HG02678 (cell line): Measurements from ENCODE around the gene ABI3.
"Not testable (repeated sequence)": the region's sequence is repeated elsewhere in the genome, so short reads cannot be mapped to it uniquely, and the experiment has no call there.

ENCODE experiments used
- ATAC-seq: cut with Tn5 transposase; IDR thresholded peaks from one replicate; pipeline ENCODE4 v1.9.1; 2021; ENCODE audit warnings: mild to moderate bottlenecking, moderate library complexity; ENCODE audit not compliant: unreplicated experiment

The ABI3 gene, protein sequence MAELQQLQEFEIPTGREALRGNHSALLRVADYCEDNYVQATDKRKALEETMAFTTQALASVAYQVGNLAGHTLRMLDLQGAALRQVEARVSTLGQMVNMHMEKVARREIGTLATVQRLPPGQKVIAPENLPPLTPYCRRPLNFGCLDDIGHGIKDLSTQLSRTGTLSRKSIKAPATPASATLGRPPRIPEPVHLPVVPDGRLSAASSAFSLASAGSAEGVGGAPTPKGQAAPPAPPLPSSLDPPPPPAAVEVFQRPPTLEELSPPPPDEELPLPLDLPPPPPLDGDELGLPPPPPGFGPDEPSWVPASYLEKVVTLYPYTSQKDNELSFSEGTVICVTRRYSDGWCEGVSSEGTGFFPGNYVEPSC

DNA sequence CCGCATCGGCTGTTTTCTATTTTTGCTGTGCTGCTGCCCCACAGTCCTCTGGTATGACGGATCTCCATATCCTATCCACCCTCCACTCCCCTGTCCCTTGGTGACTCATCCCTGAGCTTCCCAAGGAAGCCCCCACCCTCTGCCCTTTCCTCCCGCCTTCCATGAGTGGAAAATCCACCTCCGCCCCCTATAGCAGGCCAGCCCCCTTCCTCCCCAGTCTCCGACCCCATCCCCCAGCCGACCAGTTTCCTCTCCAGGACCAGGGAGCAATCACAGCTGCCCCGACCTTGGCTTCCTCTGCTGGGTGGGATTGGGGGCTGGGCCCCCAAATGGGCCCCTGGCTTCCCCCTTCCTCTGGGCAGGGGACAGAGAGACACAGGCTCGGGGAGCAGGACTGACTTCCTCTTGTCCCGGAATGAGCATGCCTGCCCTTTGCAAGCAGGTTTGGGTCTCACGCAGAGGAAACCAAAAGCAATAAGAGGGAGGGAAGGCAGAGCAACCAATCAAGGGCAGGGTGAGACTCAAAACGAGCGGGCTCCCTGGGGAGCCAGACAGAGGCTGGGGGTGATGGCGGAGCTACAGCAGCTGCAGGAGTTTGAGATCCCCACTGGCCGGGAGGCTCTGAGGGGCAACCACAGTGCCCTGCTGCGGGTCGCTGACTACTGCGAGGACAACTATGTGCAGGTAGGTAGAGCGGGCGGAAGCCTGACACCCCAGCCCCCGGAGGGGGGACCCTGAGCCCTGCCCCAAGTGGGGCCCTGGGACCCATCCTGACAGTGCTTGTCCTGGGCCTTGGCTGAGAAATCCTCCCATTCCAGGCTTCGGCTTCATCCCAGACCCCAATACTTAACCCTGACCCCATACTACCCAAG, at the start of gene ABI3, which contains the start of gene GNGT2:
Gene ABI3 (plus strand): TSS at position 550 of the 872 bp plus-strand sequence. CDS start 18 bp downstream, at position 568.
Gene GNGT2 (minus strand): TSS at position 417 of the 872 bp plus-strand sequence. CDS start 3,152 bp downstream, outside the sequence.
- peak; percentile 83 for ATAC-seq

GRCh38 chr17:49162866-49163265, 47.6 kb upstream of the ABI3 start:
- no peak for ATAC-seq

DNA sequence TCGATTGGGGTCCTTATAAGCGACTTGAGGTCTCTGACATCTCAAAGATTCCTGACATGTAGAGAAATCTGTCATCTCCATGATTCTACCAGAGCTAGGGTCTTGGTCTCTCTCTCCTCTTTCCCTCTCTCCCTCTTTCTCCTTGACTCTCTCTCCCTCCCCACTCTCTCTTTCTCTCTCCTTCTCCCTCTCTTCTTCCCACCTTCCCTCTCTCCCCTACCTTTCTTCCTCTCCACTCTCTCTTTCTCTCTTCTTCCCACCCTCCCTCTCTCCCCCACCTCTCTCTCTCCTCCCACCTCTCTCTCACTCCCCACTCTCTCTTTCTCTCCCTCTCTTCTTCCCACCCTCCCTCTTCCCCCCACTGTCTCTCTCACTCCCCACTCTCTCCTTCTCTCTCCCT, 45.4 kb upstream of the ABI3 start:
- ATAC-seq, result no peak

GRCh38 chr17:49168706-49169105, 41.8 kb upstream of the ABI3 start:
- no peak for ATAC-seq

DNA sequence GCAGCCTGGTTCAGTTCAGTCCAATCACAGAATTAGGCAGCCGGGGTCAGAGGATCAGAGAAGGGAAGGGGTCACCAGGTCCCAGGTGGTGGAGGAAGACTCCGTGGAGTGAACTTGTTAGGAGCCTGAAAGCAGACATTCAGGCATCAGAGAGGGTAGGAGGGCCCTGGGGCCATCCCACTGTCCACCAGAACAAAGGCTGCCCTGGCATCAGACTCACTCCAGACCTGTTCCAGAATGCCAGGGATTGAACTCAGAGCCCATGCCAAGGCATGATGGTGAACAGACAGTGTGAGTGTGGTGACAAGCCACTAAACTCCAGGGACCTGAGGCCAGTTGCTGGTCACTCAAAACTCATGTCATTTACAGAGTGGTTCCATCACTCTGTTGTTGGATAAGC, 40.3 kb upstream of the ABI3 start:
- no peak for ATAC-seq

GRCh38 chr17:49170711-49171110, 39.8 kb upstream of the ABI3 start:
- not testable (repeated sequence) for ATAC-seq

GRCh38 chr17:49175978-49176377, 34.5 kb upstream of the ABI3 start:
- not testable (repeated sequence) for ATAC-seq

DNA sequence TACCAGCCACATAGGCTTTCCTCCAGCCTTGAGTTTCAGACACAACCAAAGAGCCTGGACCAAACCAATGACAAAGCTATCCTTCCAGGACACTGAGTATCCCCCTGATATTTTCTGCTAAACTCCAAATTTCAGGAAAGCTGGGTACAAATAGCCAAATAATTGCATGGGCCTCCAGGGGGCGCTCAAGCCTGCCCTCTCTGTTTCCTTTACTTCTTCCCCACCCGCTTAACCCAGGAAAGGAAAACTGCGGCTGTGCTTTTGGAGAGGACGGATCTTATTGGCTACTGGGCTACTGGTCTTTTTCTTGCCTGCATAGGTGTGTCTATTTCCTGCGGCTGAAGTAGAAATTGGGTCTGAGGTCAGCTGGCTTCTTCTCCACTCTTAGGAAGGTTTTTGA, 30.2 kb upstream of the ABI3 start:
- ATAC-seq, result no peak

GRCh38 chr17:49180998-49181635, 29.4 kb upstream of the ABI3 start:
- ATAC-seq, result no peak

- ATAC-seq, result no peak
These were observed 27.2 kb upstream of the ABI3 start for GRCh38 chr17:49183341-49183740.

GRCh38 chr17:49183801-49184200, 26.7 kb upstream of the ABI3 start:
- no peak for ATAC-seq

- not testable (repeated sequence) for ATAC-seq
These were observed 26.0 kb upstream of the ABI3 start for GRCh38 chr17:49184522-49184921.

DNA sequence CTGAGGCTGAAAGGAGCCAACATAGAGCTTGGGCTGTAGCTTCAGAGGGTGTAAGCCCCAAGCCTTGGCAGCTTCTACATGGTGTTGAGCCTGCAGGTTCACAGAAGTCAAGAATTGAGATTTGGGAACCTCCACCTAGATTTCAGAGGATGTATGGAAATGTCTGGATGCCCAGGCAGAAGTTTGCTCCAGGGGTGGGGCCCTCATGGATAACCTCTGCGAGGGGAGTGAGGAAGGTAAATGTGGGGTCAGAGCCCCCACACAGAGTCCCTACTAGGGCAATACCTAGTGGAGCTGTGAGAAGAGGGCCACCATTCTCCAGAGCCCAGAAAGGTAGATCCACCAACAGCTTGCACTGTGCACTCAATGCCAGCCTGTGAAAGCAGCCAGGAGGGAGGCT, 25.1 kb upstream of the ABI3 start:
- not testable (repeated sequence) for ATAC-seq

- ATAC-seq, result no peak
These were observed 23.2 kb upstream of the ABI3 start for GRCh38 chr17:49187301-49187700.

DNA sequence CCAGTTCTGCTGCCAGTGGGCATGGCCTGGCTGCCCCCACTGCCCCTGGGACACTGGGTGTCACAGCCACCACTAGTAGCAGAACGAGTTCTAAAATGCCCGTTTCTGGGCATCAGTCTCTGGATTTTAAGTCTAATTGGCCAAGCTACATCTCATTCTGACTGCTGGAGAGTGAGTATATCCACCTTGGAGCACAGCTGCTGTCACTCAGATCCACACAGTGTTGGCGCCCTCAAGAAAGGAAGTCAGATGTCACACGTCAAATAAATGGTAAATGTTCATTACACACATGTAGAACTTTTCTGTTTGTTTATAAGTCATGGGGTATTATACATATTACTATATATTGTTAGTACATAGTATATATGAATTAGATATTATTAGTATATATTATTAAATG, 19.6 kb upstream of the ABI3 start:
- no peak for ATAC-seq

DNA sequence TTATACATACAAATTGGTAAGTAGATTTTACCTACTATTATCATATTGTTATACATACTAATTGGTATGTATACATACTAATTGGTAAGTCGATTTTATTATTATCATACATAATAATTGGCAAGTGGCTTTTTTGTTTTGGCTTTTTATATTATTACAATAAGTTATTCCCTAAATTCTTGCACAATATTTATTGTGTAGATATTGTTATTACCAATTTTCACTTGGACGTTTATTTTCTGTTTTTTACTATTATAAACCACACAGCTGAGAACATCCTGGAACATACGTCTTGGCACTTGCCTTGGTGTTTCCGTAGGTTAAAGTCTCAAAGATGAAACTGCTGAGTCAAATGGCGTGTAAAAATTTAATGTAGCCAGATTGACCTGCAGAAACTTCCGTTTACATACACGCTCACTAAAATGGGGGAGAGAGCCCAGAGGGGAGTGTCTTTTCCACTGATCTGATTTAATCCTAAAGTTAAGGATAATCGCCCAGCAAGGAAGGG, 19.0 kb upstream of the ABI3 start:
- ATAC-seq, result no peak

DNA sequence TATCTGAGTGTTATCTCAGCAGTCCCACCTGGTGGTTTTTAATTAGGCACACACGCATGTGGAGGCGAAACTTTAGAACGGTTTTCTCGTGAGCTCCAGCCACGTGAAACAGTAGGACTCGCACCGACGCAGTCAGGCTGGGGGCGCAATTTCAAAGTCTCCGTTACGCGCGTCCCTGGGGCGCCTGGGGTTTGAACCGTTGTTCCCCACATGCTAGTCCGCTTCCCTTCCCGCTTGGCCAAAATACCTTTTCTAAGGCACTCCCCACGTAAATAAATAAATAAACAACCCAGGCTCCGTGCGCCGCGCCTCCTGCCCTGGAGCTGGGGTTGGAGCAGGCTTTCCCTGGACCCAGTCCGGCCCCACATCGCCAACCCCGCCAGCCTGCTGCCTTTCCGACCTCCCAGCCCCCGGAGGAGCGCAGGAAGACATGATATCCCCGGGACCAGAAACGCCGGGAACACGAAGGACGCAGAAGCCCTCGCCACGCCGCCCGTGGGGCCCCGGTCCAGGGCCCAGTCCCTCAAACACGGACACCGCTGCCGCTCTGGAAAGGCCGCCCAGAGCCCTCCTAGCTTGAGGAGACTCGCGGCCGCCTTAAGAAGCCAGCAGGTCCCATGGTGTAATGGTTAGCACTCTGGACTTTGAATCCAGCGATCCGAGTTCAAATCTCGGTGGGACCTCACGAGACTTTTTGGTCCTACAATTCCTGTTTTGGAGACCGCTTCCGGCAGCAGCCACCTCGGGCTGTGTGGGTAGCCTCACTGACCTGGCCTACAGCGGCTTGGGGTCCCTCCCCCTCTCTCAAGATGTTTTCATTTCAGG, 18.4 kb upstream of the ABI3 start:
- peak; percentile 32 for ATAC-seq

DNA sequence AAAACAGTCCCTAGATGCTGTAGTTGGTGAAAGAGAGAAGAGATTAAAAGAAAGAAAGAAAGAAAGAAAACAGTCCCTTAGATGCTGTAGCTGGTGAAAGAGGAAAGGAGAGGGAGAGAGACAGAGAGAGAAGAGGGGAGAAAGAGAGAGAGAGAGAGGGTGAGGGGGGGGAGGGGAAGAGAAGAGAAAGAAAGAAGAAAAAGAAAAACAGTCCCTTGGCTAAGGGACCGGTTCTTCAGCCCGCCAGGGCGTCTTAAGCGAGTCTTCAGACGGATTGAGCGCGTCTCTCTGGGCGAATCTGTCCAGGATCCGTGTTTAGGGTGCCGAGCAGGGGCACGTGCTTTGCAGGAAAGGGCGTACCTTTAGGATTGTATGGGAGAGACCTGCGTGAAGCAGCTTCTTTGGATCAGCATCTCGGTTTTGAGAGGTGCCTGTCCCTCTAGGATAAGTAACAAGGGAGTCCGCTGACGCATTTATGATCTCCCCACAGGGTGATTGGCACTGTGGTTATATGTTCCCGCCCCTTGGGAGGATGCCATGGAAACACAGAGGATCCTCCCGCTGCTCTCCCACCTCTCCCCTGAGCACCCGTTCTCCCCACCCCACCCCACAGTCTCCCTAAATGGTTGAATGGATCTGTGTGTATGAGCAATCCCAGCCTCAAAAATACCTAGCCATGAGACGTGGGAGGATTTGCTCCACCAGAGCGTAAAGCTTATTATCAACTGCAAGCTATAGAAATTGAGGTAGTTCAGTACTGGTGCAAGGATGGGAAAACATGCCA, 16.8 kb upstream of the ABI3 start:
- ATAC-seq, result no peak

DNA sequence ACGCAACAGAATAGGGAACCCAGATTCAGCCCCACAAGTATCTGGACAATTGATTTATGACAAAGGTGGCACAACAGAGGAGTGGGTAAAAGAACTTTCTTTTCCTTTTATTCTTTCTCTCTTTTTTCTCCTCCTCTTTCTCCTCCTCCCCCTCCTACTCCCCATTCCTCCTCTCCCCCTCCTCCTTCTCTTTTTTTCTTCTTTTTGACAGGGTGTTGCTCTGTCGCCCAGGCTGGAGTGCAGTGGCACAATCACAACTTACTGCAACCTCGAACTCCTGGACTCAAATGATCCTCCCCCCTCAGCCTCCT, 16.3 kb upstream of the ABI3 start:
- ATAC-seq, result no peak

DNA sequence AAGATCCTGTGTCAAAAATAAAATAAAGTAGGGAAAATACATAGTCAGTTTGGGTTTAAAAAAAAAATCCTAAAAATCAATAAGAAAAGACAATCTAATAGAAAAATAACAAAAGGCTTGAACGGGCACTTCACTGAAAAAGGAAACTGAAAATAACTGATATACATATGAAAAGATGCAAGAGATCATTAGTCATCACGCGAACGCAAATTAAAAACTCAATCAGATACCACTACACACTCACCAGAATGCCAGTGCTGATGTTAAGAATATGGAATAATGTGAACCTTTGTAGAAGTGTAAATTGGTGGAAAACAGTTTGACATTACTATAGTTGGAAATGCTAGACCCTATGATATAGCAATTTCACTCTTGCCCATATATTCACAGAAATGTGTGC, 14.8 kb upstream of the ABI3 start:
- no peak for ATAC-seq
